GM18909 (cell line): ENCODE results near the gene HMOX1.
A peak's percentile ranks its signal among the peaks of the same experiment; 100 is the strongest.

ENCODE experiments used
- ATAC-seq: cut with Tn5 transposase; IDR thresholded peaks from one replicate; pipeline ENCODE4 v1.9.1; 2021; ENCODE audit warnings: mild to moderate bottlenecking; ENCODE audit not compliant: unreplicated experiment, poor library complexity

Gene HMOX1

GRCh38 chr22:35400501-35400790 is 19.6 kb downstream of the HMOX1 start:
- peak; percentile 12 for ATAC-seq

- no peak for ATAC-seq
Measured at GRCh38 chr22:35401863-35402262, 21.0 kb downstream of the HMOX1 start.

GRCh38 chr22:35403356-35403755 is 22.5 kb downstream of the HMOX1 start:
- no peak for ATAC-seq

GRCh38 chr22:35404176-35404575 is 23.3 kb downstream of the HMOX1 start:
- no peak for ATAC-seq

- ATAC-seq: no peak
Measured at GRCh38 chr22:35406443-35406842, 25.5 kb downstream of the HMOX1 start.

GRCh38 chr22:35407362-35407761 is 26.5 kb downstream of the HMOX1 start:
- ATAC-seq: no peak

GRCh38 chr22:35409783-35410662 is 29.1 kb downstream of the HMOX1 start:
- ATAC-seq: peak; percentile 72

- ATAC-seq: no peak
Measured at GRCh38 chr22:35410663-35411034, 29.8 kb downstream of the HMOX1 start.

- ATAC-seq: no peak
Measured at GRCh38 chr22:35411102-35411501, 30.2 kb downstream of the HMOX1 start.

- ATAC-seq: no peak
Measured at GRCh38 chr22:35413624-35414023, 32.7 kb downstream of the HMOX1 start.

- no peak for ATAC-seq
Measured at GRCh38 chr22:35417606-35418005, 36.7 kb downstream of the HMOX1 start.

- no peak for ATAC-seq
Measured at GRCh38 chr22:35418088-35418487, 37.2 kb downstream of the HMOX1 start.

- ATAC-seq: no peak
Measured at GRCh38 chr22:35418731-35419130, 37.8 kb downstream of the HMOX1 start.

GRCh38 chr22:35419756-35420155 is 38.9 kb downstream of the HMOX1 start:
- no peak for ATAC-seq

GRCh38 chr22:35421121-35421520 is 40.2 kb downstream of the HMOX1 start:
- ATAC-seq: no peak

GRCh38 chr22:35422145-35422544 is 41.2 kb downstream of the HMOX1 start:
- ATAC-seq: no peak

- no peak for ATAC-seq
Measured at GRCh38 chr22:35422936-35423335, 42.0 kb downstream of the HMOX1 start.

- ATAC-seq: no peak
Measured at GRCh38 chr22:35424081-35424480, 43.2 kb downstream of the HMOX1 start.

GRCh38 chr22:35424761-35425160 is 43.9 kb downstream of the HMOX1 start:
- ATAC-seq: no peak

GRCh38 chr22:35425546-35425945 is 44.6 kb downstream of the HMOX1 start:
- ATAC-seq: no peak

- ATAC-seq: no peak
Measured at GRCh38 chr22:35425971-35426800, 45.3 kb downstream of the HMOX1 start.

GRCh38 chr22:35426801-35427140 is 45.9 kb downstream of the HMOX1 start:
- no peak for ATAC-seq
